ENCODE measurements around the gene SLC9A1.

GRCh38 chr1:27065999-27066630 lies 88.8 kb downstream of the SLC9A1 start:
- no peak for TF ChIP-seq CTCF (IDR thresholded peaks at IDR 0.05; ENCODE audit: low read depth, low read length)
- no peak for TF ChIP-seq EZH2phosphoT487 (IDR thresholded peaks at IDR 0.05; ENCODE audit: low read depth)
